GM12874 (cell line): ENCODE results near the gene CRELD1.

Experiments
- TF ChIP-seq, protein P1 (sequence below): IDR thresholded peaks from 2 replicates; pipeline ENCODE4 v1.5.1; 2011; ENCODE audit warnings: low read depth, mild to moderate bottlenecking, control low read depth, low read length, moderate library complexity; ENCODE audit not compliant: insufficient read depth

CRELD1 gene

DNA sequence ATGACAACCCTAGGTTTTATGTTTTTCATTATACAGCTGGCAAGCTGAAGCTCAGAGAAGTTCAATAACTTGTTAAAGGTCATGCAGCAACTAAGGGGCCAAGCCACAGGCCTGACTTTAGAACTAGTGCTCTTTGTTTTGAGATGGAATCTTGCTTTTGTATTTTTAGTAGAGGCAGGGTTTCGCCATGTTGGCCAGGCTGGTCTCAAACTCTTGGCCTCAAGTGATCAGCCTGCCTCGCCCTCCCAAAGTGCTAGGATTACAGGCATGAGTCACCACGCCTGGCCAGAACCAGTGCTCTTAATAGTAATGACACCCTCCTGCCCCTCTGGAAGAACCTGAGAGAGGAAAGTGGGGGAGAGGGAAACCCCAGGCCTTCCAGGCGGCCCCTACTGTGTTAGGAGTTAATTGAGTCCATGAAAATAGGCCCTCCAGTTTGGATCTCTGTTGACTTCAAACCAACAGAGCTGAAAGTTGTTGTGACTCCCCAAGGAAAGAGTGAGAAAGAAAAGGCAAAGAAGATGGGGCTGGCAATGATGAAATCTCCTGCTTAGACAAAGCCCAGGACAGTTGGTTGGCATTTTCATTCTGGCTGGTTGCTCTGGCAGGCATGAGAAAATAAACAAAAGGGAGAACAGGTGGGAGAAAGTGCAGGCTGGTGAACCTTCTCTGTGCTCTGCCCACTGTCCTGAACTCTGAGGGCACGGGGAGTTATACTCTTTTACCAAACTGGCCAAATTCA lies 22.1 kb downstream of the CRELD1 start:
- TF ChIP-seq, protein P1, sequence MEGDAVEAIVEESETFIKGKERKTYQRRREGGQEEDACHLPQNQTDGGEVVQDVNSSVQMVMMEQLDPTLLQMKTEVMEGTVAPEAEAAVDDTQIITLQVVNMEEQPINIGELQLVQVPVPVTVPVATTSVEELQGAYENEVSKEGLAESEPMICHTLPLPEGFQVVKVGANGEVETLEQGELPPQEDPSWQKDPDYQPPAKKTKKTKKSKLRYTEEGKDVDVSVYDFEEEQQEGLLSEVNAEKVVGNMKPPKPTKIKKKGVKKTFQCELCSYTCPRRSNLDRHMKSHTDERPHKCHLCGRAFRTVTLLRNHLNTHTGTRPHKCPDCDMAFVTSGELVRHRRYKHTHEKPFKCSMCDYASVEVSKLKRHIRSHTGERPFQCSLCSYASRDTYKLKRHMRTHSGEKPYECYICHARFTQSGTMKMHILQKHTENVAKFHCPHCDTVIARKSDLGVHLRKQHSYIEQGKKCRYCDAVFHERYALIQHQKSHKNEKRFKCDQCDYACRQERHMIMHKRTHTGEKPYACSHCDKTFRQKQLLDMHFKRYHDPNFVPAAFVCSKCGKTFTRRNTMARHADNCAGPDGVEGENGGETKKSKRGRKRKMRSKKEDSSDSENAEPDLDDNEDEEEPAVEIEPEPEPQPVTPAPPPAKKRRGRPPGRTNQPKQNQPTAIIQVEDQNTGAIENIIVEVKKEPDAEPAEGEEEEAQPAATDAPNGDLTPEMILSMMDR: no peak

DNA sequence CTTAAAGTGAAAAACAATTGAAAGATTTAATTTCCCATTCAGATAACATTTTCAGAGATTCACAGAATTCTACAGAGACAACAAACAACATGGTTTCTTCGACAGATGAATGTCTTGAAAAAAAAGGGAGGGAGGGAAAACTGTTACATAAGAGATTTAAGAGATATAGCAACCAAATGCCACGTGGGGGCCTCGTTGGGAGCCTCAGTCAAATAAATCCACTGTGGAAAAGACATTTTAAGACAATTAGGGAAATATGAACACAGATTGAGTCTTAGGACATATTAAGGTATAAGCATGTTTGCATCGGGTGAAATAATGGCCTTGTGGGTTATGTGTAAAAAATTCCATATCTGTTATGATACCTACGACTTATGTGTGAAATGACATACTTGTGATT lies 23.6 kb downstream of the CRELD1 start:
- TF ChIP-seq, protein P1: no peak

DNA sequence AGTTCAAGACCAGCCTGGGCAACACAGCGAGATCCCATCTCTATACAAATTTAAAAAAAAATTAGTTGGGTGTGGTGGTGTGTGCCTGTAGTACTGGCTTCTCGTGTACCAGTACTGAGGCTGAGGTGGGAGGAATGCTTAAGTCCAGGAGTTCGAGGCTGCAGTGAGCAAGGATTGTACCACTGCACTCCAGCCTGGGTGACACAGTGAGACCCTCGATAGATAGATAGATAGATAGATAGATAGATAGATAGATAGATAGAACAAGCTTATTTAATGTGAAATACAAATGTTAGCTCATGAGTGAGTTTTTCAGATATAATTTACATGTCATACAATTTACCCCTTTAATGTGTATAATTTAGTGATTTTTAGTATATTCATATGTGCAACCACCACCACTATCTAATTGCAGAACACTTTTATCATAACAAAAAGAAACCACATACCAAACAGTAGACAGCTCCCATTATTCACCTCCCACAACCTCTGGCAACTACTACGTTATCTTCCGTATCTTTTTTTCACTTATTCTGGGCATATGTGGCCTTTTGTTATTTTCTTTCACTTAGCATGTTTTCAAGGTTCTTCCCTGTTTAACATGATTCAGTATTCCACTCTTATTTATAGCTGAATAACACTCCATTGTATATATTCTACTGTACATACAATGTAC lies 31.7 kb downstream of the CRELD1 start:
- TF ChIP-seq, protein P1: no peak

DNA sequence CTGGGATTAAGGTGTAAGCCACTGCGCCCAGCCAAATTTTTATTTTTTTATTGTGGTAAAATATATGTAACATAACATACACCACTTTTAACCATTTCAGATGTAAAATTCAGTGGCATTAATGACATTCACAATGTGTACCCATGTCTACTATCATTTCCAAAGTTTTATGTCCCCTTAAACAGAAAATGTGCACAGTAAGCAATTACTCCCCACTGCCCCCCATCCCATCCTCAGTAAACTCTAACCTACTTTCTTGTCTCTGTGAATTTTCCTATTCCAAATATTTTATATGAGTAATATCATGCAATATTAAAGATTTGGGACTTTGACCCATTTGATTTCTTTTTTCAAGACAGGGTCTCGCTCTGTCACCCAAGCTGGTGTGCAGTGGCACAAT lies 33.2 kb downstream of the CRELD1 start:
- TF ChIP-seq, protein P1: no peak

DNA sequence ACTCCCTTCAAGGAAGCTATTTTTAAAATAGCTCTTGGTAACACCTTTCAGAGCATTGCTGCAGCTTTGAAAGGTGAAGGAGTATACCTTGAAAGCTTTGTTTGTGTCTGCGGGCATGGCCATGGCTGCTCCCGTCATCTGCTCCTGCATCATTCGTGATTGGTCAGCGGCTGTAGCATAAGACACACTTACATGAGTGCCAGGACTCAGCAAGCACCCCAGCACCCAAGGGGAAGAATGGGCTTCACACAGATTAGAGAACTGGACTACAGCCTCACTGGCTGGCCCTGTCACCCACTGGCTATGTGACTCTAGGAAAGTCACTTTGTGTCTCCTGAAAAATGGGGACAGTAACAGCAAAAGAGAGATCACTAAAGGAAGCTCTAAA lies 36.0 kb downstream of the CRELD1 start:
- TF ChIP-seq, protein P1: no peak

DNA sequence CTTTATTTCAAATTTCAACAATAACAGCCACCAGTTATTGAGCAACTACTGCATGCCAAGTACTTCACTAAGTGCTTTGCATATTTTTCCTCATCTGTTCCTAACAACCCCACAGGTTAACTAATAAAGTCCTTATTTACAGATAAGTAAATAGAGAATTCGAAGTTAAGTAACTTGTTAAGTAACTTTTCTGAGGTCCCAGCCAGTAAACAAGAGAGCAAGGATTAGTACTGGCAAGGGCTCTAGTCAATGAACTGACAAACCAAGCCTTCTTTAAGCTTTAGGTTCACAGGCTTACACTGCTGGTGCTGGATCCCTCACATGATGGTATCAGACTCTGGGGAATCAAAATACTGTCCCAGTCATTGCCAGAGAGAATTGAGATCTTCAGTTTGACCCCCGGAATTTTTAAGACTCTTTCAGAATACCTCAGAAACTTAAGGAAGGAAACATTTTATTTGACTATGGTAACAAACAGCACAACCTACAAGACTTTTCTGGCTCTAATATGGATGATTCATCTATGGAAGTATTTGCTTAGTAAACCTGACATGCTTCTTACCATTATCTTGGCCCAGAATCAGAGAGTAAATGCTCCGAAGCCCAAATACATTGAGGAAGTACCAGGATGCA lies 36.5 kb downstream of the CRELD1 start:
- TF ChIP-seq, protein P1: no peak
